IMR-90 (cell line): ENCODE data around the gene TAS2R3. TPM values are rescaled to one million over a fixed set of nuclear protein-coding genes. Genes with fewer than 3 reads are reported as not detected.

Experiments
- ATAC-seq: fragments of 200-7000 bp; cut with Tn5 transposase; 2 replicates; pipeline ENCODE4 v1.9.1; 2020; ENCODE audit warnings: low read depth, mild to moderate bottlenecking, moderate library complexity
- BruUV-seq: library from RNA; stranded (reverse); fragments of 400-500 nt; replicated peaks from 2 replicates; lab custom pipeline; 2021; lab: Mats Ljungman, UMichigan
- CTCF ChIA-PET: fragments of 300-600 bp; formaldehyde crosslinking; extraction: SDS; loops from one replicate; lab custom pipeline; 2021; ENCODE audit warnings: antibody characterized with exemption; lab: Yijun Ruan, JAX
- POLR2A ChIA-PET: fragments of 300-600 bp; sonication (Branson Sonifier 250); formaldehyde crosslinking; loops from one replicate; lab custom pipeline; 2022; ENCODE audit warnings: antibody characterized with exemption; ENCODE audit not compliant: unreplicated experiment; lab: Charles Lee
- DNase-seq: peaks from one replicate; pipeline ENCODE4 v3.0.0; 2013
- H2AFZ ChIP-seq: replicated peaks from 2 replicates; pipeline ENCODE3; 2013; ENCODE audit warnings: low read length, mild to moderate bottlenecking; ENCODE audit not compliant: poor library complexity
- H2AK5ac ChIP-seq: 2 replicates; pipeline ENCODE4 v1.6.1; 2013; ENCODE audit warnings: low read depth, low read length, inconsistent platforms
- H2AK9ac ChIP-seq: replicated peaks from 2 replicates; pipeline ENCODE3; 2013; ENCODE audit warnings: mild to moderate bottlenecking, low read depth, low read length, moderate library complexity; ENCODE audit not compliant: poor library complexity
- H2BK120ac ChIP-seq: 2 replicates; pipeline ENCODE4 v1.6.1; 2013; ENCODE audit warnings: low read depth, low read length, inconsistent platforms
- H2BK15ac ChIP-seq: 3 replicates; pipeline ENCODE4 v1.6.1; 2013; ENCODE audit warnings: low read depth, low read length, inconsistent platforms
- H2BK20ac ChIP-seq: 2 replicates; pipeline ENCODE4 v1.6.1; 2013; ENCODE audit warnings: low read depth, mild to moderate bottlenecking, inconsistent platforms, low read length, moderate library complexity
- H2BK5ac ChIP-seq: 2 replicates; pipeline ENCODE4 v1.6.1; 2013; ENCODE audit warnings: mild to moderate bottlenecking, low read depth, low read length, inconsistent platforms; ENCODE audit not compliant: poor library complexity, severe bottlenecking
- H3K14ac ChIP-seq: replicated peaks from 2 replicates; pipeline ENCODE4 v1.6.1; 2013; ENCODE audit warnings: low read depth, low read length, inconsistent platforms
- H3K18ac ChIP-seq: 2 replicates; pipeline ENCODE4 v1.6.1; 2013; ENCODE audit warnings: low read depth, low read length, control low read depth
- H3K23ac ChIP-seq: 2 replicates; pipeline ENCODE4 v1.6.1; 2013; ENCODE audit warnings: low read depth, low read length, inconsistent platforms
- H3K27ac ChIP-seq: 2 replicates; pipeline ENCODE4 v1.5.1; 2013; ENCODE audit warnings: mild to moderate bottlenecking, control low read depth, low read length; ENCODE audit not compliant: insufficient read depth
- H3K27me3 ChIP-seq: 2 replicates; pipeline ENCODE4 v1.6.1; 2013; ENCODE audit warnings: low read length; ENCODE audit not compliant: control insufficient read depth, insufficient read depth
- H3K36me3 ChIP-seq: 2 replicates; pipeline ENCODE4 v1.6.1; 2013; ENCODE audit warnings: low read length, mixed read lengths; ENCODE audit not compliant: control insufficient read depth, insufficient read depth
- H3K4ac ChIP-seq: 2 replicates; pipeline ENCODE4 v1.6.1; 2013; ENCODE audit warnings: low read depth, low read length, inconsistent platforms
- H3K4me1 ChIP-seq: 2 replicates; pipeline ENCODE4 v1.6.1; 2013; ENCODE audit warnings: low read length, mixed read lengths; ENCODE audit not compliant: control insufficient read depth, insufficient read depth
- H3K4me2 ChIP-seq: 2 replicates; pipeline ENCODE4 v1.6.1; 2013; ENCODE audit warnings: low read depth, mild to moderate bottlenecking, control low read depth, low read length, moderate library complexity
- H3K4me3 ChIP-seq: 2 replicates; pipeline ENCODE4 v1.5.1; 2013; ENCODE audit warnings: low read depth, mild to moderate bottlenecking, control low read depth, low read length, moderate library complexity; ENCODE audit not compliant: insufficient read depth
- H3K56ac ChIP-seq: 2 replicates; pipeline ENCODE4 v1.6.1; 2013; ENCODE audit warnings: low read length, inconsistent platforms; ENCODE audit not compliant: insufficient read depth; ENCODE audit errors: extremely low read depth
- H3K79me1 ChIP-seq, 2 experiments: 2 replicates each; pipeline ENCODE4 v1.6.1; 2013; ENCODE audit warnings: low read length in 2 of 2, inconsistent platforms in 1 of 2, low read depth in 1 of 2
- H3K9ac ChIP-seq: 2 replicates; pipeline ENCODE4 v1.6.1; 2013; ENCODE audit warnings: low read depth, low read length, control low read depth
- H3K9me1 ChIP-seq: 2 replicates; pipeline ENCODE4 v1.6.1; 2013; ENCODE audit warnings: low read length, inconsistent platforms; ENCODE audit not compliant: insufficient read depth
- H3K9me3 ChIP-seq: 2 replicates; pipeline ENCODE4 v1.6.1; 2013; ENCODE audit warnings: low read length; ENCODE audit not compliant: control insufficient read depth, insufficient read depth
- H4K20me1 ChIP-seq: 2 replicates; pipeline ENCODE4 v1.6.1; 2013; ENCODE audit warnings: low read length, inconsistent platforms; ENCODE audit not compliant: insufficient read depth
- H4K5ac ChIP-seq: 2 replicates; pipeline ENCODE4 v1.6.1; 2013; ENCODE audit warnings: mild to moderate bottlenecking, low read depth, low read length, control low read depth
- H4K8ac ChIP-seq, 2 experiments: 2 replicates each; pipeline ENCODE4 v1.6.1; 2013; ENCODE audit warnings: low read depth in 2 of 2, low read length in 2 of 2, control low read depth in 1 of 2, inconsistent platforms in 1 of 2
- H4K91ac ChIP-seq: 2 replicates; pipeline ENCODE4 v1.6.1; 2013; ENCODE audit warnings: low read depth, low read length, inconsistent platforms; ENCODE audit not compliant: insufficient read depth
- CEBPB ChIP-seq: IDR thresholded peaks from 2 replicates; pipeline ENCODE4 v1.6.1; 2012; ENCODE audit warnings: low read depth, low read length, improper control_type of control experiment
- MAZ ChIP-seq: IDR thresholded peaks from 2 replicates; pipeline ENCODE4 v1.6.1; 2012; ENCODE audit warnings: low read depth, mild to moderate bottlenecking, low read length, improper control_type of control experiment, moderate library complexity, borderline replicate concordance
- MXI1 ChIP-seq: IDR thresholded peaks from 2 replicates; pipeline ENCODE4 v1.6.1; 2012; ENCODE audit warnings: low read depth, mild to moderate bottlenecking, low read length, moderate library complexity, borderline replicate concordance
- NFE2L2 ChIP-seq: fragments of 150-350 bp; IDR thresholded peaks from 2 replicates; pipeline ENCODE4 v1.6.1; 2016; ENCODE audit warnings: low read depth, mild to moderate bottlenecking, low read length
- RAD21 ChIP-seq: IDR thresholded peaks from 2 replicates; pipeline ENCODE4 v1.6.1; 2012; ENCODE audit warnings: low read length, improper control_type of control experiment
- RCOR1 ChIP-seq: IDR thresholded peaks from 2 replicates; pipeline ENCODE4 v1.6.1; 2012; ENCODE audit warnings: mild to moderate bottlenecking, low read length, improper control_type of control experiment; ENCODE audit not compliant: insufficient replicate concordance
- SMC3 ChIP-seq: fragments of 150-350 bp; IDR thresholded peaks from 2 replicates; pipeline ENCODE4 v1.6.1; 2016; ENCODE audit warnings: low read depth, mild to moderate bottlenecking, antibody characterized with exemption, low read length, moderate library complexity
- USF2 ChIP-seq: fragments of 150-350 bp; IDR thresholded peaks from 2 replicates; pipeline ENCODE4 v1.6.1; 2017; ENCODE audit warnings: mild to moderate bottlenecking, antibody characterized with exemption, low read length, low read depth
- WGBS, 2 experiments: methylation state at CpG; one replicate each; pipeline versions ENCODE4 v1.1.5 to v1.1.7; 2013; ENCODE audit warnings: missing lambda C conversion rate in 2 of 2; ENCODE audit not compliant: insufficient read length in 1 of 2; ENCODE audit errors: extremely low coverage in 2 of 2; 5-methylcytosine and 5-hydroxymethylcytosine counted together
- dilution Hi-C: fragments of 300-500 bp; cut with HindIII; formaldehyde crosslinking; loops from one replicate; pipeline ENCODE4 v1.14.3; 2018; ENCODE audit warnings: low sequenced_read_pairs; ENCODE audit not compliant: unreplicated experiment
- in situ Hi-C: fragments of 300-500 bp; cut with MboI; formaldehyde crosslinking; loops from 3 replicates; pipeline ENCODE4 v1.14.3; 2019; ENCODE audit warnings: low sequenced_read_pairs, inconsistent platforms, mixed read lengths
- intact Hi-C: fragments of 100-400 bp; cut with micrococcal nuclease; formaldehyde crosslinking; loops from 2 replicates; pipeline ENCODE4 v1.10.0; 2022
- microRNA-seq, 2 experiments: library from miRNA; stranded (forward) in 1 of 2; unstranded in 1 of 2; fragments of 10-50 nt in 1 of 2; fragments of <30 nt in 1 of 2; gene quantifications in 1 of 2; microRNA quantifications in 1 of 2; one replicate each; pipeline versions ENCODE3 to v1.1.0; 2013 to 2020; ENCODE audit not compliant: insufficient read depth in 1 of 2, insufficient read length in 1 of 2, unreplicated experiment in 1 of 2
- polyA plus RNA-seq, 3 experiments: library from polyadenylated mRNA; depleted of rRNA; stranded (reverse); fragments of >200 nt; gene quantifications; 2 replicates each; pipeline ENCODE4 v1.2.3, GENCODE V29; 2012; ENCODE audit warnings: low replicate concordance in 1 of 3
- small RNA-seq, 5 experiments: library from RNA; depleted of rRNA; stranded (forward); fragments of <200 nt; gene quantifications; one replicate each; pipeline ENCODE3, GENCODE V24; 2012
- total RNA-seq: library from RNA; depleted of rRNA; stranded (reverse); fragments of >200 nt; gene quantifications from 2 replicates; pipeline ENCODE4 v1.2.3, GENCODE V29; 2012; rRNA removed

The TAS2R3 gene
- total and polyA plus RNA-seq, 2 of the 4 experiments (the other 2 are of a cell fraction), result 0.72 TPM; not detected in 1

GRCh38 chr7:141792526-141792925 is 28.6 kb downstream of the TAS2R3 start:
- H2BK120ac ChIP-seq, result no peak overlapping the region
- H2AK5ac ChIP-seq, result no peak overlapping the region
- no peak overlapping the region for H3K4me2 ChIP-seq
- H3K4ac ChIP-seq, result no peak overlapping the region
- H3K9me1 ChIP-seq, result no peaks in the 10 kb centered on the region
- H4K8ac ChIP-seq, result no peak overlapping the region
- no peak overlapping the region for H3K23ac ChIP-seq
- H3K4me3 ChIP-seq, result no peak overlapping the region
- in situ Hi-C loops, result no loop called here
- no peak overlapping the region for H4K91ac ChIP-seq
- no peak overlapping the region for H3K56ac ChIP-seq
- ATAC-seq (no peak), DNase-seq (no peak)
- no peak overlapping the region for H4K5ac ChIP-seq
- no peak overlapping the region for H3K14ac ChIP-seq
- no peaks in the 10 kb centered on the region for H3K4me1 ChIP-seq
- H4K20me1 ChIP-seq, result no peaks in the 10 kb centered on the region
- ChIA-PET CTCF (no interaction called here), POLR2A (no interaction called here)
- H2BK20ac ChIP-seq, result no peak overlapping the region
- no peaks in the 10 kb centered on the region for H3K36me3 ChIP-seq
- H3K9ac ChIP-seq, result no peak overlapping the region
- no TSS peak for BruUV-seq
- H3K27me3 ChIP-seq, result no peaks in the 10 kb centered on the region
- intact Hi-C loops, result no loop called here
- no peak overlapping the region for H3K18ac ChIP-seq
- no peak overlapping the region for H3K27ac ChIP-seq
- no peak overlapping the region for H2AFZ ChIP-seq
- no CpG with 5 or more reads among the region's 2 CpGs for WGBS, 2 experiments
- no peak for TF ChIP-seq USF2
- TF ChIP-seq RAD21, result no peak
- no peak for TF ChIP-seq MAZ
- no peak for TF ChIP-seq RCOR1
- TF ChIP-seq MXI1, result no peak
- no peak for TF ChIP-seq NFE2L2
- TF ChIP-seq CEBPB, result no peak
- TF ChIP-seq SMC3, result no peak
- dilution Hi-C loops, result no loop called here
- H3K79me1 ChIP-seq, result no peaks in the 10 kb centered on the region
- H3K9me3 ChIP-seq, result no peaks in the 10 kb centered on the region
- H2BK15ac ChIP-seq, result no peak overlapping the region
- H2AK9ac ChIP-seq, result no peak overlapping the region
- no peak overlapping the region for H2BK5ac ChIP-seq

Small RNA genes lying within 50 kb of the gene (microRNA-seq; reads per million reads assigned to microRNA genes)
- gene RNU1-82P (ENCODE audit: insufficient read depth, insufficient read length), result not detected

Small RNA genes lying within 50 kb of the gene (small RNA-seq; reads per million reads assigned to genes)
- 0 reads per million in 5 experiments for gene RNU1-82P

Other genes with a start within 250 kb of the TAS2R3 start
- gene AGK, start 212.7 kb upstream of the TAS2R3 start, total RNA-seq, result 37.3 and 37.5 TPM in 2 replicates
- gene AGK, start 212.7 kb upstream of the TAS2R3 start, polyA plus RNA-seq (2012; rRNA removed), result 35.5 and 36.1 TPM in 2 replicates
- gene DENND11, start 61.9 kb upstream of the TAS2R3 start, total RNA-seq, result 5.0 TPM in 2 replicates
- gene DENND11, start 61.9 kb upstream of the TAS2R3 start, polyA plus RNA-seq (2012; rRNA removed), result 2.2 and 2.9 TPM in 2 replicates
- not detected in 2 replicates for gene WEE2, start 55.7 kb upstream of the TAS2R3 start, total RNA-seq
- not detected in 2 replicates for gene WEE2, start 55.7 kb upstream of the TAS2R3 start, polyA plus RNA-seq (2012; rRNA removed)
- gene SSBP1, start 25.7 kb upstream of the TAS2R3 start, total RNA-seq, result 204 and 234 TPM in 2 replicates
- 138 and 158 TPM in 2 replicates for gene SSBP1, start 25.7 kb upstream of the TAS2R3 start, polyA plus RNA-seq (2012; rRNA removed)
- 0.18 and 0.28 TPM in 2 replicates for gene TAS2R4, start 12.6 kb downstream of the TAS2R3 start, total RNA-seq
- gene TAS2R4, start 12.6 kb downstream of the TAS2R3 start, polyA plus RNA-seq (2012; rRNA removed), result 0.09 and 0.14 TPM in 2 replicates
- under 0.01 and 0.36 TPM in 2 replicates for gene TAS2R5, start 26.1 kb downstream of the TAS2R3 start, total RNA-seq
- gene TAS2R5, start 26.1 kb downstream of the TAS2R3 start, polyA plus RNA-seq (2012; rRNA removed), result 0.32 and 0.33 TPM in 2 replicates
- not detected in 2 replicates for gene PRSS37, start 77.4 kb downstream of the TAS2R3 start, total RNA-seq
- gene PRSS37, start 77.4 kb downstream of the TAS2R3 start, polyA plus RNA-seq (2012; rRNA removed), result not detected in 2 replicates
- gene OR9A4, start 152.3 kb downstream of the TAS2R3 start, total RNA-seq, result not detected in 2 replicates
- gene OR9A4, start 152.3 kb downstream of the TAS2R3 start, polyA plus RNA-seq (2012; rRNA removed), result not detected in 2 replicates
- not detected in 2 replicates for gene CLEC5A, start 182.9 kb downstream of the TAS2R3 start, total RNA-seq
- not detected in 2 replicates for gene CLEC5A, start 182.9 kb downstream of the TAS2R3 start, polyA plus RNA-seq (2012; rRNA removed)
- not detected in 2 replicates for gene TAS2R38, start 209.7 kb downstream of the TAS2R3 start, total RNA-seq
- not detected in 2 replicates for gene TAS2R38, start 209.7 kb downstream of the TAS2R3 start, polyA plus RNA-seq (2012; rRNA removed)
- not detected in 2 replicates for gene MGAM, start 231.8 kb downstream of the TAS2R3 start, total RNA-seq
- not detected in 2 replicates for gene MGAM, start 231.8 kb downstream of the TAS2R3 start, polyA plus RNA-seq (2012; rRNA removed)